Common myeloid progenitor, CD34-positive (primary cell): ENCODE data around the gene ASCC2.
"Not testable (repeated sequence)": the region's sequence is repeated elsewhere in the genome, so short reads cannot be mapped to it uniquely, and the experiment has no call there.

Source experiments
- CTCF ChIA-PET: fragments of 350-600 bp; sonication (Branson Sonifier 250); formaldehyde crosslinking; loops from one replicate; lab custom pipeline; 2021; ENCODE audit warnings: antibody characterized with exemption; lab: Charles Lee
- POLR2A ChIA-PET: fragments of 350-600 bp; sonication (Branson Sonifier 250); formaldehyde crosslinking; loops from one replicate; lab custom pipeline; 2021; ENCODE audit warnings: antibody characterized with exemption; lab: Charles Lee
- DNase-seq, 3 donors: peaks; one replicate each; pipeline versions ENCODE4 v3.0.0 to v3.0.0-alpha.2; 2013
- H3K27ac ChIP-seq, 2 experiments: 1 replicate in 1 of 2; 2 replicates in 1 of 2; pipeline ENCODE4 v1.7.0; 2013; ENCODE audit warnings: inconsistent platforms in 2 of 2, low read length in 2 of 2, mild to moderate bottlenecking in 2 of 2, low read depth in 1 of 2, moderate library complexity in 1 of 2; ENCODE audit not compliant: severe bottlenecking in 2 of 2, insufficient read depth in 1 of 2, poor library complexity in 1 of 2
- H3K27me3 ChIP-seq, 5 experiments: replicated peaks in 2 of 5; 1 replicate in 3 of 5; 2 replicates in 2 of 5; pipeline versions ENCODE4 v1.6.1 to v1.7.0; 2013; ENCODE audit warnings: low read length in 4 of 5, mild to moderate bottlenecking in 2 of 5, moderate library complexity in 2 of 5, inconsistent platforms in 1 of 5; ENCODE audit not compliant: insufficient read depth in 5 of 5, control insufficient read depth in 4 of 5
- H3K36me3 ChIP-seq, 4 experiments: 1 replicate in 2 of 4; 2 replicates in 2 of 4; pipeline versions ENCODE4 v1.6.1 to v1.7.0; 2013; ENCODE audit warnings: low read length in 3 of 4, control low read depth in 1 of 4, mild to moderate bottlenecking in 1 of 4; ENCODE audit not compliant: control insufficient read depth in 4 of 4, insufficient read depth in 4 of 4
- H3K4me1 ChIP-seq, 4 experiments: 1 replicate in 3 of 4; 2 replicates in 1 of 4; pipeline versions ENCODE4 v1.6.1 to v1.7.1; 2013; ENCODE audit warnings: low read length in 3 of 4, mild to moderate bottlenecking in 3 of 4, control low read depth in 1 of 4, inconsistent platforms in 1 of 4, moderate library complexity in 1 of 4; ENCODE audit not compliant: control insufficient read depth in 4 of 4, insufficient read depth in 4 of 4; ENCODE audit errors: control extremely low read depth in 1 of 4
- H3K4me3 ChIP-seq, 7 experiments: 1 replicate in 4 of 7; 2 replicates in 3 of 7; pipeline versions ENCODE4 v1.5.1 to v1.7.0; 2013; ENCODE audit warnings: mild to moderate bottlenecking in 7 of 7, low read length in 6 of 7, moderate library complexity in 6 of 7, inconsistent platforms in 2 of 7, low read depth in 2 of 7, control low read depth in 1 of 7; ENCODE audit not compliant: insufficient read depth in 4 of 7, control insufficient read depth in 1 of 7; ENCODE audit errors: extremely low read depth in 1 of 7
- H3K9me3 ChIP-seq, 5 experiments: 1 replicate in 4 of 5; 2 replicates in 1 of 5; pipeline versions ENCODE4 v1.6.1 to v1.7.1; 2013; ENCODE audit warnings: low read length in 4 of 5, mild to moderate bottlenecking in 2 of 5, inconsistent platforms in 1 of 5, low read depth in 1 of 5, moderate library complexity in 1 of 5; ENCODE audit not compliant: control insufficient read depth in 4 of 5, insufficient read depth in 2 of 5; ENCODE audit errors: control extremely low read depth in 1 of 5
- WGBS: methylation state at CpG from one replicate; pipeline ENCODE4 v1.1.5; 2013; ENCODE audit not compliant: insufficient coverage; 5-methylcytosine and 5-hydroxymethylcytosine counted together

The ASCC2 gene

GRCh38 chr22:29831958-29832357, 6.1 kb downstream of the ASCC2 start:
- Histone ChIP-seq H3K9me3 (no peaks in the 10 kb centered on the region), H3K27ac (no peak overlapping the region), H3K36me3 (peaks cover 16 to 60% (median 35%) of the 10 kb centered on the region in 4 experiments), H3K4me3 (no peak overlapping the region), H3K4me1 (peaks cover 0 to 6% (median under 1%) of the 10 kb centered on the region in 4 experiments), H3K27me3 (no peaks in the 10 kb centered on the region)
- WGBS = 97% methylated on average over 8 of the region's 9 CpGs
- ChIA-PET POLR2A (no interaction called here), CTCF (interaction anchor here (0.8 to 1.8 kb wide), 6 partner anchors 11 to 182 kb away, joined by 3 to 4 read pairs (median 4); no protein-coding TSS in a partner anchor)
- no peak for DNase-seq

DNA sequence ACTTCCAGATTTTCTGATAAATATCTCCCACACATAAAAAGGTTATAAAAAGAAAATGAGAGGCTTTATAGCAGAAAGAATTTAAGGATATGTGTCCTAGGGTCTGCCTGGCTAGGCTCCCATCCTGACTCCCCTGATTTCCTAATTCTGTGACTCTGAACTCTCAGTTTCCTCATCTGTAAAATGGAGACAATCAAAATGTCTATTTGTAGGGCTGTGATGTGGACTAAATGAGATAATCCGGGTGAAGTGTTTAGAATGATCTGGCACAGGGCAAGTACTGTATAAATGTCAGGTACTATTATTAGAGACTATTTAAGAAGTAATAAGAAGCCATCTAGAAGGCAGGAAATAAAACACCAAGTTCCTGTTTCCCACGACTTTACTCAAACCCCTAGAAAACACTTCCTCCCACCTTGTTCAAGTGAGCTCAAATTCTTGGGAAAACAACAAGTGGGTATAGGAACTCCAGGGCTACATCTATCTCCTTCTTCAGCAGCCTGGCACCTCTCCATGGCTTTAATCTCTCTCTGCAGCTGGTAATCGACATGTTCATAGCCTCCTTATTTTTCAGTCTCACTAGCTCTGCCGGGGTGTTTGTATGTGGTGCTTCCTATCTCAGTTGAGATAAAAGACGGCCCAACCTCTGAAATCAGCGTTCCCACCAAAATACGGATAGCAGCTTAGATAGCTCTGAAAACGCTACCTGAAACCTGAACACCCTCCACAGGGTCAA, 6.7 kb downstream of the ASCC2 start:
- ChIA-PET POLR2A (no interaction called here), CTCF (interaction anchor here (0.9 to 1.8 kb wide), 4 partner anchors 10 to 171 kb away, joined by 3 to 4 read pairs (median 4); no protein-coding TSS in a partner anchor)
- DNase-seq = peak in 2 of 3 donors; percentile 21 to 45
- H3K36me3 ChIP-seq = peaks cover 16 to 60% (median 35%) of the 10 kb centered on the region in 4 experiments
- WGBS = 75% methylated on average over 4 of the region's 8 CpGs
- no peak overlapping the region for H3K27ac ChIP-seq
- no peaks in the 10 kb centered on the region for H3K9me3 ChIP-seq
- H3K4me3 ChIP-seq = no peak overlapping the region
- H3K4me1 ChIP-seq = peaks cover 0 to 3% (median 0%) of the 10 kb centered on the region in 4 experiments
- H3K27me3 ChIP-seq = no peaks in the 10 kb centered on the region

- 94% methylated on average over 7 of the region's 8 CpGs for WGBS
- CTCF ChIA-PET = interaction anchor here (2.0 kb wide), 1 partner anchor 25 kb away, joined by 4 read pairs; no protein-coding TSS in a partner anchor
- H3K27ac ChIP-seq = no peak overlapping the region
- POLR2A ChIA-PET = no interaction called here
- DNase-seq = no peak
- peaks cover 0 to 3% (median 0%) of the 10 kb centered on the region in 4 experiments for H3K4me1 ChIP-seq
- H3K4me3 ChIP-seq = no peak overlapping the region
- H3K27me3 ChIP-seq = no peaks in the 10 kb centered on the region
- no peaks in the 10 kb centered on the region for H3K9me3 ChIP-seq
- H3K36me3 ChIP-seq = peaks cover 17 to 59% (median 36%) of the 10 kb centered on the region in 4 experiments
Observed at GRCh38 chr22:29830585-29830984, 7.5 kb downstream of the ASCC2 start.

GRCh38 chr22:29827726-29828125, 10.3 kb downstream of the ASCC2 start:
- not testable (repeated sequence) for H3K9me3 ChIP-seq, H3K27ac ChIP-seq, H3K4me3 ChIP-seq, H3K4me1 ChIP-seq, H3K27me3 ChIP-seq
- CTCF ChIA-PET = interaction anchor here (0.6 kb wide), 1 partner anchor 575 kb away, joined by 3 read pairs; no protein-coding TSS in a partner anchor
- H3K36me3 ChIP-seq = peaks cover 16 to 64% (median 43%) of the 10 kb centered on the region in 4 experiments
- POLR2A ChIA-PET = interaction anchor here (0.5 kb wide), 1 partner anchor 1182 kb away, joined by 3 read pairs; no protein-coding TSS in a partner anchor
- peak in 1 of 3 donors; percentile 14 for DNase-seq
- WGBS = 67% methylated on average over 1 of the region's 1 CpG

DNA sequence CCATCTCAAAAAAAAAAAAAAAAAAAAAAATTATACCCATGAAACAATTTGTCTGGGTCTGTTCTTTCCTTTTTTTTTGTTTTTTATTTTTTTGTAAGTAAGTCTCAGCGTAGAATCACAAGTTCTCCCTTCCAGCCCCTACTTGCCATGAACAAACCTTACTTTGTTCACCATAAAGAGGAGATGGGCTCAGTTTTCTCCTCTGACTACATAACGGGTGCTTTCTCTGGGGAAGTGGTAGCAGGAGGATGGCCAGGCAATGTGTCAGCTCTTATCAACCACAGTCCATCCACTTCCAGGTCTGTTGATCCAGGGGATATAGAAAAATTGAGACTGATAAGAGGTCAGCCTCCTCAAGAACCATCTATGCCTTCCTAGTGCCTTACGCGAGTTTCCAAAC, 11.0 kb downstream of the ASCC2 start:
- Histone ChIP-seq H3K36me3 (peaks cover 18 to 68% (median 43%) of the 10 kb centered on the region in 4 experiments), H3K9me3 (no peaks in the 10 kb centered on the region), H3K27ac (no peak overlapping the region), H3K4me1 (peaks cover 0 to 5% (median 0%) of the 10 kb centered on the region in 4 experiments), H3K4me3 (no peak overlapping the region), H3K27me3 (no peaks in the 10 kb centered on the region)
- no peak for DNase-seq
- POLR2A ChIA-PET = no interaction called here
- WGBS = 76% methylated on average over 3 of the region's 4 CpGs
- CTCF ChIA-PET = interaction anchor here (0.6 to 1.1 kb wide), 2 partner anchors 18 to 576 kb away, joined by 3 read pairs; no protein-coding TSS in a partner anchor

DNA sequence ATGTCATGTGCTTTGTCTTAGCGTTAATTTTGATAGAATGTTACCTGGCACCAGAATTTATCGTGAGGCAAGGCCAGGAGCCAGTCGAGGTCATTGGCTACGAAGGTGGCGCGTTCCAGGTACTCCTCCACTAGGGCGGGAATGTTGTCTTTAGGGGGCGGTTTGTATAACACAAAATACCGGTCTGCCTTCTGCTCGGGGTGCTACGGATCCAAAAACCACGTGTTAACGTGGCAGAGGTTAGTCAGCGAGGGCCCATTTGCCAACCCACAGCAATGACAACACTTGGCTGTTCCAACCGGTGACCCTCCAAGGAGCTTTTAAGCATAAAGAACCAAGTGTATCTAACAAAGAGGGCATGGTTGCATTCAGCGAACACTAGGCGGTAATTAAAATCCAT, 12.5 kb downstream of the ASCC2 start:
- DNase-seq = no peak
- Histone ChIP-seq H3K36me3 (peaks cover 16 to 67% (median 41%) of the 10 kb centered on the region in 4 experiments), H3K9me3 (no peaks in the 10 kb centered on the region), H3K4me3 (no peak overlapping the region), H3K27ac (no peak overlapping the region), H3K4me1 (peaks cover 0 to 3% (median 0%) of the 10 kb centered on the region in 4 experiments), H3K27me3 (no peaks in the 10 kb centered on the region)
- WGBS = 99% methylated on average over 16 of the region's 17 CpGs
- POLR2A ChIA-PET = no interaction called here
- CTCF ChIA-PET = no interaction called here

- peaks cover 0 to 3% (median 0%) of the 10 kb centered on the region in 4 experiments for H3K4me1 ChIP-seq
- H3K27ac ChIP-seq = no peak overlapping the region
- H3K27me3 ChIP-seq = no peaks in the 10 kb centered on the region
- H3K36me3 ChIP-seq = peaks cover 11 to 63% (median 38%) of the 10 kb centered on the region in 4 experiments
- ChIA-PET POLR2A (no interaction called here), CTCF (no interaction called here)
- DNase-seq = no peak
- no peak overlapping the region for H3K4me3 ChIP-seq
- 97% methylated on average over 11 of the region's 11 CpGs for whole genome bisulfite sequencing
- H3K9me3 ChIP-seq = no peaks in the 10 kb centered on the region
Observed at GRCh38 chr22:29824677-29825076, 13.4 kb downstream of the ASCC2 start.
